ENCODE data around the gene FSTL4.

GRCh38 chr5:133324926-133325325 is 287.4 kb downstream of the FSTL4 start:
- TF ChIP-seq CTCF (IDR thresholded peaks at IDR 0.05) (no peak), POLR2A (IDR thresholded peaks at IDR 0.05) (no peak)

All from lower leg skin (tissue), 3 donors.